ENCODE results near the gene INCA1.

- TF ChIP-seq EZH2 (IDR thresholded peaks at IDR 0.05; ENCODE audit: borderline replicate concordance, low read depth, low read length, severe bottlenecking) (no peak), POLR2A (IDR thresholded peaks at IDR 0.05; ENCODE audit: low read depth, low read length) (no peak), CTCF (IDR thresholded peaks at IDR 0.05; ENCODE audit: extremely low read depth in 1 of 2, insufficient read depth in 1 of 2, low read depth in 1 of 2, low read length in 2 of 2) (no peak)
These were observed 45.8 kb downstream of the INCA1 start for GRCh38 chr17:4951486-4951885.
